DMS79 treated with DMSO at 0.1 percent for 48 hours (cell line): ENCODE data around the gene ISG15.
"Not testable (repeated sequence)": the region's sequence is repeated elsewhere in the genome, so short reads cannot be mapped to it uniquely, and the experiment has no call there.

ENCODE experiments used
- DNase-seq: peaks from one replicate; lab custom pipeline; 2025; lab: John Stamatoyannopoulos, UW

ISG15 gene

DNA sequence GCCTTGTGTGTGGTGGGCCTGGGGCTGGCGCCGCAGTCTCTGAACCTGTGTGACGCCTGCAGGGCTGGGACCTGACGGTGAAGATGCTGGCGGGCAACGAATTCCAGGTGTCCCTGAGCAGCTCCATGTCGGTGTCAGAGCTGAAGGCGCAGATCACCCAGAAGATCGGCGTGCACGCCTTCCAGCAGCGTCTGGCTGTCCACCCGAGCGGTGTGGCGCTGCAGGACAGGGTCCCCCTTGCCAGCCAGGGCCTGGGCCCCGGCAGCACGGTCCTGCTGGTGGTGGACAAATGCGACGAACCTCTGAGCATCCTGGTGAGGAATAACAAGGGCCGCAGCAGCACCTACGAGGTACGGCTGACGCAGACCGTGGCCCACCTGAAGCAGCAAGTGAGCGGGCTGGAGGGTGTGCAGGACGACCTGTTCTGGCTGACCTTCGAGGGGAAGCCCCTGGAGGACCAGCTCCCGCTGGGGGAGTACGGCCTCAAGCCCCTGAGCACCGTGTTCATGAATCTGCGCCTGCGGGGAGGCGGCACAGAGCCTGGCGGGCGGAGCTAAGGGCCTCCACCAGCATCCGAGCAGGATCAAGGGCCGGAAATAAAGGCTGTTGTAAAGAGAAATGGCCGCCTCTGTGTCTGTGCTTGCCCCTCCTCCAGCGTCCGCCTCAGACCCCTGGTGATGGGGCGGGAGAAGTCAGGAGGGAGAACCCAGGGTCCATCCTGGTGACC lies 788 bp downstream of the ISG15 start:
- peak; percentile 68 for DNase-seq

DNA sequence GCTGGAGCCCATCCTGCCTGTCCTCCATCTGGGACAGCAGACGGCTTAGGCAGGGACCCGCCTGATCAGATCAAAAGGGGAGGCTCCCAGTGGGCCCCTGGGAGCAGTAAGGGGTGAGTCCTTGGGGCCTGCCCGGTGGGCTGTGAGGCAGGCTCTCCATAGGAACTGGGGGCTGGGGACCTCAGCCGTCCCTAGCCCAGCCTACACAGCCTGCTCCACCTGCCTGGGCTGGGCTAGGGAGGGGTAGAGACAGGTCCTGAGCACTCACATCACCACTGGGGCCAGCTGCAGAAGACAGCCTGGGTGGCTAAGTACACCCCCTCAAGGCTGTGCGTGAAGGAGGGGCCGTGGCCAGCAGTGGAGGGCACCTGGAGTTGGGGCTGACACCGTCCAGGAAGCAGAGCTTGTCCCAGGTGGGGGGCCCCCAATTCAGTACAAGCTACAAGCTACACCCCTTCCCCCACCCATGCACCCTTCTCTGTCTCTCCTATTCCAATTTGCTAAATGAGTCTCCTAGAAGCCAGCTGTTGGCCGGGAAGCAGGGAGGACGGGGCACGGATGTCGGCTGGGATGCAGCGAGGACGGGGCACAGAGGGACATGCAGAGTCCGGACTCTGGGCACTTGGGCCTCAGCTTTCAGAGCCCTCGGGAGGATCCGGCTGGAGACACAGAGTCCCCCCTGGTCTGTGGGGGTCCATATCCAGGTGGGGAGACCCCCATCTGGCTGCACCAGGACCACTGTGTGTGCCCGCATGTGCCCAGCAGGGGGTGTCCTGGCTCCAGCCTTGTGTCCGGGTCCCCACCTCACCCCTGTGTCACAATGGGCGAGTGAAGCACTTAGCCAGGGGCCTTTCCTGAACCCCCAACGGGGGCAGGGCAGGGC lies 1.7 kb downstream of the ISG15 start:
- DNase-seq, result no peak

DNA sequence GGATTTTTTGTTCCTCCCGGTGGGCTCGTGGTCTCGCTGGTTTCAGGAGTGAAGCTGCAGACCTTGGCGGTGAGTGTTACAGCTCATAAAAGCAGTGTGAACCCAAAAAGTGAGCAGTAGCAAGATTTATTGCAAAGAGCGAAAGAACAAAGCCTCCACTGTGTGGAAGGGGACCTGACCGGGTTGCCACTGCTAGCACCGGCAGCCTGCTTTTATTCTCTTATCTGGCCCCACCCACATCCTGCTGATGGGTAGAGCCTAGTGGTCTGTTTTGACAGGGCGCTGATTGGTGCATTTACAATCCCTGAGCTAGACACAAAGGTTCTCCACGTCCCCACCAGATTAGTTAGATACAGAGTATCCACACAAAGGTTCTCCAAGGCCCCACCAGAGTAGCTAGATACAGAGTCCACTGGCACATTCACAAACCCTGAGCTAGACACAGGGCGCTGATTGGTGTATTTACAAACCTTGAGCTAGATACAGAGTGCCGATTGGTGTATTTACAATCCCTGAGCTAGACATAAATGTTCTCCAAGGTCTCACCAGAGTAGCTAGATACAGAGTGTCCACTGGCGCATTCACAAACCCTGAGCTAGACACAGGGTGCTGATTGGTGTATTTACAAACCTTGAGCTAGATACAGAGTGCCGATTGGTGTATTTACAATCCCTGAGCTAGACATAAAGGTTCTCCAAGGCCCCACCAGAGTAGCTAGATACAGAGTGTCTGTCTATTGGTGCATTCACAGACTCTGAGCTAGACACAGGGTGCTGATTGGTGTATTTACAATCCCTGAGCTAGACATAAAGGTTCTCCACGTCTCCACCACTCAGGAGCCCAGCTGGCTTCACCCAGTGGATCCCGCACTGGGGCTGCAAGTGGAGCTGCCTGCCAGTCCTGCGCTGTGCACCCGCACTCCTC lies 4.4 kb downstream of the ISG15 start:
- not testable (repeated sequence) for DNase-seq

DNA sequence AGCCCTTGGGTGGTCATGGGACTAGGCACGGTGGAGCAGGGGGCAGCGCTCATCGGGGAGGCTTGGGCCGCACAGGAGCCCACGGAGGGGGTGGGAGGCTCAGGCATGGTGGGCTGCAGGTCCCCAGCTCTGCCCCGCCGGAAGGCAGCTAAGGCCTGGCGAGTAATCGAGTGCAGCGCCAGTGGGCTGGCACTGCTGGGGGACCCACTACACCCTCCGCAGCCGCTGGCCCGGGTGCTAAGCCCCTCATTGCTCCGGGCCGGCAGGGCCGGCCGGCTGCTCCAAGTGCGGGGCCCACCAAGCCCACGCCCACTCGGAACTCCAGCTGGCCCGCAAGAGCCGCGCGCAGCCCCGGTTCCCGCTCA lies 5.0 kb downstream of the ISG15 start:
- DNase-seq, result not testable (repeated sequence)

DNA sequence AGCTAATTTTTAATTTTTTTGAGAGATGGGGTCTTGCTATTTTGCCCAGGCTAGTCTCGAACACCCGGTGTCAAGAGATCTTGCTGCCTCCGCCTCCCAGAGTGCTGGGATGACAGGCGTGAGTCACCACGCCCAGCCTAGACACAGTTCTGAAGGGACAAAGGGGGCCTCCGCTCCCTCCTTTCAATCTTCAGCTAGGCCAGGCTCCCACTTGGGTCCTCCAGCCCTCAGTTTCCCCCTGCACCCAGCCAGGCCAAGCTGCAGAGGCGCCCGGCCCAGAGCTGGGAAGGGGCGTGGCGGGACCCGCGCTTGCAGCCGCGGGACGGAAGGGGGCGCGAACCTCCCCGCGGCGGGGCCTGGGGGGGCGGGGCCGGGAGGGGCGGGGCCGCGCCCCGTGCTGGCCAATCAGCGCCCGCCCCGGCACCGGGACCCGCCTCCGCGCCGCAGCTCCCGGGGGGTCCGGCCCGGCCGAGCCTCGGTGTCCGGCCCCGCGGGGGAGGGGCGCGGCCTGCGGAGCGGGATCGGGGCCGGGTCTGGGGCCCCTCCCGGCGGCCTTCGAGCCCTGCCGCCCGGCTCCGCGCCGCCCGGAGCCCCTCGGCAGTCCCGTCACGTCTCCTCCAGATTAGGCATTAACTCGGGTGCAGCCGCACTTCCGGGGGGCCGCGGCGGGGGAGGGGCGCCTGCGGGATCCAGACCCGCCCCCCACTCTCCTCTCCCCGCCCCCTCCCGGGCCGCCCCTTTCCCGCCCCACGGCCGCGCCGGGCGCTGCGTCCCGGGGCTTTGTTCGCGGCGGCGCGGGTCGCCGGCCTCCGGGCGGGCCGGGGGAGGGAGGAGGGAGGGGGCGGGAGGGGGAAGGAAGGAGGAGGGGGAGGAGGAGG lies 6.1 kb downstream of the ISG15 start:
- peak; percentile 50 for DNase-seq

DNA sequence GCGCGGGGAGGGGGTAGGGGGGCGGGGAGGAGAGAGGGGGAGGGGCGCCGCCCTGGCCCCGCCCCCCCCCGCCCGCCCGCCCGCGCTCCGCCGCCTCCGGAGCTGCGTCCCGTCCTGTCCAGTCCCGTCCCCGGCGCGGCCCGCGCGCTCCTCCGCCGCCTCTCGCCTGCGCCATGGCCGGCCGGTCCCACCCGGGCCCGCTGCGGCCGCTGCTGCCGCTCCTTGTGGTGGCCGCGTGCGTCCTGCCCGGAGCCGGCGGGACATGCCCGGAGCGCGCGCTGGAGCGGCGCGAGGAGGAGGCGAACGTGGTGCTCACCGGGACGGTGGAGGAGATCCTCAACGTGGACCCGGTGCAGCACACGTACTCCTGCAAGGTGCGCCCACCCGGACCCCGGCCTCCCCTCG lies 6.7 kb downstream of the ISG15 start, which contains the start of gene AGRN:
TSS of gene AGRN (plus strand) at position 121 of the 405 bp plus-strand sequence. CDS start at position 174, 53 bp downstream.
- DNase-seq, result peak; percentile 39

DNA sequence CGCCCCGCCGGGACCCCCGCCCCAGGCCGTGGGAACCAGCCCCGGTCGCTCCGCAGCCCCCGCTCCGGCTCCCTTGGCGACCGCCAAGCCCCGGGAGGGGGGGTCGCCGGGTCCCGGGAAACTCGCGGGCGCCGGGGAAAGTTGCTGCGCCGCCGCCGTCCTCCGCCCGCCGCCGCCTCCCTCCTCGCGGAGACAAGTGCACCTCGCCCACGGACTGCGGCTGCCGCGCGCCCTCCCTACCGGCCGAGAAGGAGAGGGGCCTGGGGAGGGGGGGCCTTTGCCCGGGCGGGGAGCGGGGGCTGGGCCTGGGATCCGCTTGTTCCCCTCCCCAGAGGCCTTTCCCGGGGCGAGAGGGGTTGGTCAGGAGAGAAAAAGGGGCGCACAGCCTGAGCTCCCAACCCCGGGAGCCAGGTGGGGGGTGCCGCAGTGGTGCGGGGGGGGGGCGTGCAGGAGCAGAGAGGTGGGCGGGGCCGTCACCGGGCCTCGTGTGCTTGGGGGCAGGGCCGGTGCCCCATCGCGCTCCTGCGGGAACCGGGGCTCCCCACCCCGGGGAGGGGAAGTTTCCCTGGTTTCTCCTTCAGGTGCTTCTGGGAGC lies 7.2 kb downstream of the ISG15 start:
- peak; percentile 19 for DNase-seq

DNA sequence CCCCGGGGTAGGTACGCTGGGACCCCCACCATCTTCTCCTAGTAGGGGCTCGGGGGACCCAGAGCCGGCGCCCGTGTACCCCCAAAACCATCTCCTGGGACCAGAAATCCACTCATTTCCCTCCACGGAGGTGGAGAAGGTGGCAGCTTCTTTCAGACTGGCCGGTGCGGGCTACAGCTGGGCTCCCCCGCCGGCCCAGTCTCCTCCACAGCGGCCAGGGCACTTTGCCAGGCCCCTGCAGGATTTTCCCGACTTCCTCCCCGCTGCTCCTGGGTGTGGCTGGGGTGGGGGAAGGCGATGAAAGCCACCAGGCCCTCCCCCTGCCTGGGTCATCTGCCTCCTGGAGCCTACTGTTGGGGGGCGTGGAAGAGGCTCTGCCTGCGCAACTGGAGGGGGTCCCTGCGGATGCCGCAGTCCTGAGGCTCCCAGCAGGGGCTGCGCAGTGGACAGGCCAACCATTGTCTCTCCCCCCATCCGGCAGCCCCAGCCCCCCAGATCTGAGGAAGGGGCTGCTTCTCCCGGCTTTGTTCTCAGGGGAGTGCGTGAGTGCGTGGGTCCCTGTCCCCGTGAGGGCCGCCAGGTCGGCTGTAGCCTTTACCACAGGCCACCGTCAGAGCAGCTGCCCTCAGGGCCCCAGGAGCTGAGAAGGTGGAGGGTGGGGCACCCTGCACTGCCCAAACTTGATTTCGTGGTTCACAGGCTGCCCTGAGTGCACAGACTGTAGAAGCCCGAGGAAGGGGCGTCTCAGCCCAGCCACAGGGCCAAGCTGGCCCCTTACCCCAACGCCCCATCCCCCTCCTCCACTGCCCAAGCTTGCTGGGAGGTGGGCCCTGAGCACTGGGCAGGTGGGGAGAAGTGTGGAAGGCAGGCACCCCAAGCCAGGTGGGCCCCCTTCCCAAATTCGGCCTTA lies 8.0 kb downstream of the ISG15 start:
- peak; percentile 45 for DNase-seq

DNA sequence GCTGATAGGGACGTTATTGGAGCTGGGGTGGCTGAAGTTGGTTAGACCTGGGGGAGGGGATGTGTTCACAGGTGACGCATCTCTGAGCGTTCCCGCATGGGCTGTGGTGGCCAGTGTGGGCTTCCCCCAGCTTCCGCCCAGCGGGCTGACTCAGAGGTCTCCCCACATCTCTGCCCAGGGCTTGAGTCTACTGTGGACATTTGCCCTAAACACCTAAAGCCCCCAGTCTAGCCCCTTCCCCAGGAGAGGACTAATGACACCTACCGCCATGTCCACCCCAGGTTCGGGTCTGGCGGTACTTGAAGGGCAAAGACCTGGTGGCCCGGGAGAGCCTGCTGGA lies 8.6 kb downstream of the ISG15 start:
- DNase-seq, result no peak

DNA sequence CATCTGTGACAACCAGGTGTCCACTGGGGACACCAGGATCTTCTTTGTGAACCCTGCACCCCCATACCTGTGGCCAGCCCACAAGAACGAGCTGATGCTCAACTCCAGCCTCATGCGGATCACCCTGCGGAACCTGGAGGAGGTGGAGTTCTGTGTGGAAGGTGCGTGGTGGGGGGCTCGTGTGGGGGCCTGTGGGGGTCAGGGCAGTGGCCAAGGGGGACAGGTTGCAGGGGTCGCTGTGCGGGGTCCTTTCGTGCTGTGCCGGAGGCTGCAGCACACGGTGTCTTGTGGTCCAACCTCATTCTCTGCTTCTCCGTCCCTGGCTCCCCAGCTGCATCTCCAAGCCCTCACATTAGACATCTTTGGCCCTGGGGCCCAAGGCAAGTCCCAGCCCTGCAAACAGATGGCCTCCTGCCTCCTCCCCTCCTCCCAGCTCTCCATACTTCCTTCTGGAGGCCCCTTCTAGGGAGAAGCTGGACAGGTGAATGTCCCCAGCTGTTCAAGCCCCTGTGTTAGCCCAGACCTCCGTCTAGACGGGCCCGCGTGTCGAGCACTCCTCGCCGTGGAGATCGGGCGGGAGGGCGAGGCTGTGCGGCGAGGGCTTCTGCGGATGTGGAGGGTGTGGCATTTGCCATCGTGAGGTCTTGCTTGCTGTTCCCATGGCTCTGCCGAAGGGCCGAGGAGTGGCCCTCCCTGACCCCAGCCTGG lies 9.2 kb downstream of the ISG15 start:
- no peak for DNase-seq

DNA sequence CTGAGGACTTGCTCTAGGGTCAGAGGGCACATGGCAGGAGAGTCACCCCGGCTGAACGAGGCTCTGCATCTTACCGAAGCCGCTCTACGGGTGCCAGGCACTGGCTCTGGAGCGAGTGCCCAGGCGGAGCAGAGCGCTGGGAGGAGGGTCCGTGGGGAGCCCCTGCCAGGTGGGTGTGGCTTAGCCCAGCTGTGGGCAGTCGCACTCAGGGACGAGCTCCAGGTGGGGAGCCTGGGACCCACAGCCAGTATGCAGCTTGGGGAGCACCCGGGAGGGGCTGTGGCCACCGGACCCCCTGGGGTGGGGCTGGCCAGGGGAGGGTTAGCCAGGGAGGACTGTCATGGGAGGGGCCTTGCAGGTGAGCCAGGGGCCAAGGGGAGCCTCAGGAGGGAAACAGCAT lies 10.4 kb downstream of the ISG15 start:
- DNase-seq, result no peak

DNA sequence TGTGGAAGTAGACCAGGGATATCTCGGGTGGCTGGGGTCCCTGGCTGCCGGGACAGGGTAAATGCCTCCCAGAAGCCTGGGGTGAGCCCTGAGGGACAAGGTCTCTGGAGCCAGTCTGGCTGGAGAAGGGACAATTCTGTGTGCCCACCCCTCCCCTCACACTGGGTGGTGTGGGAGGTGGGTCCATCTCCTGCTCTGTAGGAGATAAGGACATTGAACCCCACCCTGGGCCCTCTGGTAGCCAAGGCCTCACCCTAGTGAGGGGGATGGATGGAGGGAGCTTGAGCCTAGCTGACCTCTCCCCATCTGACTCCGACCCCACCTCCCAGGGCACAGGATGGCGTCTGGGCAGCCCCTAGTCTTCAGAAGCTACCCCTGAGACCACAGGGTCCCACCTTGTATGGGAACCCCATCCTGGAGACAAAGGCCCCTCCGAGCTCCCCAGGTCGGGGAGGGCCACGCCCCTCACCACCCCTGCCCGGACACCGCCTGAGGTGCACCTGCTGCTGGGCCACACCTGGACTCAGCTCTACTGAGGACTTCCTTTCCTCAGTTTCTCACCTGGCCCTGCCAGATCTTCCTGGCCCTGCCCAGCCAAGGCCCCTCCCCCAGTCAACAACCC lies 11.0 kb downstream of the ISG15 start:
- no peak for DNase-seq

DNA sequence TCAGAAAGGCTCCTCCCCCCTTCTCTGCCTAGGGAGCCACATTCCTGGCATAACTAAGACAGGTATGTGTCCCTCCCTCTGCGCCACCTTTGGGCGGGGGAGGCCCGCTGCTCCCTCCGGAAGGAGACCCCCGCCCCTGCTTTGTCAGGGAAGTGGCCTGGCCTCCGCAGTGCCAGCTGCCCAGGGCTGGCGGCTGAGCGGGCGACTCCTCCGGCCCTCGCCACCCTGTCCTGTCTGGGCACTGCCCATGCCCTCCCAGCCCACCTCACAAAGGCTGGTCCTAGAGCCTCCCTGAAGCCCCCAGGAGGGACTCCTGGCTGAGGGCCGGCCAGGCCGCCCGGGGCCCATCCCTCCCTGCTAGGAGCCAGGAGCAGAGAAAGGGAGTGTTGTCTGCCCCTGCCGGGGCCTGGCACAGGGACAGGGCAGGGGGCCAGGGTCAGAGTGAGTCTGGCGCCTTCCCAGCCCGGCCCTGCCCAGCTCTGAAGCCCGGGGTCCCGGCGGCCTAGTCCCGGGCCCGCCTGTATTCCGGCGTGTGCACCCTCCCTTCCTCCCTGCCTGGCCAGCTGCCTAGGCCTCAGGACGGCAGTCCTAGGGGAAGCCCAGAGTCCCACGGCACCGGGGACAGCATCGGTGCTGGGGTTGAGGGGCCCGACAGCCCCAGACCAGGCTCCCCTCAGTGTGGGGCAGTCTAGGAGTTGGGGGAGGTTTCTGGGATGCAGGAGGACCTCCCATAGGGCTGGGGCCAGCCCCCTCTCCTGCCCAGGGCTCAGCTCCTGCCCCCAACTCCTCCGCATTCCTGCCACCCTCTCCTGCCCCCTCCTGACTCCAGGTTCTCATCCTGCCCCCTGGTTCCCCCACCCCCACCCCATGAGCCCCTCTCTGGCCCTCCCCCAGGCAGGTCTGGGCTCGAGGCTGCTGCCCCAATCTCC lies 11.7 kb downstream of the ISG15 start:
- no peak for DNase-seq

DNA sequence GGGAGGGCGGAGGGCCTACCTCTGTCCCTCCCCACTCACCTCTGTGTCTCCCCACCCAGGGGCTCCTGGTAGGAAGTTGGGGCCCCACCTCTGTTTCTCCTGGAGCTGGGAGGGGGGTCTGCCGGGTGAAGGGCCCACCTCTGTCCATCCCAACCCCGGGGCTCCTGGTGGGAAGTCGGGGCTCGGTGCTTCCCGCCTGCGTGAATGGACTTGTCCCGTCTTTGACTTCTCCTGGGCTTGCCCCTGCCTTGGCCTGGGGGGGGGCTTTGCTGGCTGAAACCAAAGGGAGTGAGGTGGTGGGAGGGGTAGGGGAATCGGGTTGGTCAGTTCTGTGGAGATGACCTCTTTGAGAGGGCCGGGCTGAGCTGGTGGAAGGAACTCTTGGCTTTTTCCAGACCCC lies 12.4 kb downstream of the ISG15 start:
- no peak for DNase-seq

DNA sequence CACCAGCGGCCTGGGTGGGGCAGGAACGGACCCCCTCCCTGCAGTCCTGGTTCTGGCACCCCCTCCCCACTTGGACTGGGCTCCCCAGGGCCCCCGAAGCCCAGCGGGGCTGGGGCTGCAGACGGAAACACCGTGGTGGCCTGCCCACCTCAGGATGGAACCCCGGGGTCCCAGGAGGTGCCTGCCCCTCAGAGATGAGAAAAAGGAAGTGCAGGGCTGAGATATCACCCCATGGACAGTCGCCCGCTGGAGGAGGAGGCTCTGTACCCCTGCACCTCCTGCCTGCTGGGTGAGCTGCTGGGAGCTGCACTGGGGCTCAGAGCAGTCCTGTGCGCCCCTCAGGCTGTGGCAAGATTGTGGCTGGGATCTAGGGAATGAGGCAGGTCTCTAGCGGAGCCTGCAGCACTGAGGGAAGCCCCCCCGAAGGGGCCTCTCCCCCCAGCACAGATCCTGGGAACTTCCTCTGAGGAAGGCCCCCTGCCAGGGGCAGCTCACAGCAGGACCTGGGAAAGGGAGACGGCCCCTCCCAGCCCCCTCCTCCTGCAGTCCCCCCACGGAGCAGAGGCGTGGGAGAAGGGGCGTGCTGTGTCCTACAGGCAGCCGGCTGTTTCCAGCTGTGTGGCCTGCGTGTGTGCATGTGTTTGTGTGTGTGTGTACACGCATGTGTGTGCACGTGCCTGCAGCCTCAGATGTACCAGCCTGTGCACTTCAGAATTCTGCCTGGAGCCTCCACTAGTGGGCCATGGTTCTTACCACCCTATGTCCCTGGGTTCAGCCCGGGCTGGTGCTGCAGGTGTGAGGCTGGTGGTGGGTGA lies 13.5 kb downstream of the ISG15 start:
- no peak for DNase-seq

DNA sequence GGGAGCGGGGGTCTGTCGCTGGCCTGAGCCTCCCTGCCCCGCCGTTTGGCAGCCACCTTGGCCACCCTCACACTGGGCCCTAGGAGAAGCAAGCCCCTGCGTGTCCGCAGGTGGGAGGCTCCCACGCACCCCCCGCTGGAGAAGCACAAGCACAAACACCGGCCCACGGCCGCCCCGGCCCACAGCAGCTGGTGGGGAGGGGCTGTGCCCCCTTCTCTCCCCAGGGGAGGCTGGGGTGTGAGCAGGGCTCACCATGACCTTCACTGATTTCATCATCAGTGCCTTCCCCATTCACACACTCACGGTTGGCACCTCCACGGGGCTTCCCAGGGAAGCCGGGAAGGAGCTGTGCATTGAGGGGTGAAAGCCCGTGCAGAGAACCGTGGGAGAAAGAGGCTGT lies 14.5 kb downstream of the ISG15 start:
- no peak for DNase-seq
